Left renal cortex interstitium (tissue), 4 donors: ENCODE measurements around the gene TGOLN2. TPM values are rescaled to one million over a fixed set of nuclear protein-coding genes. Genes with fewer than 3 reads are reported as not detected.

Source experiments
- DNase-seq, 4 donors: peaks; one replicate each; pipeline ENCODE4 v3.0.0-alpha.2; 2013; ENCODE audit warnings: low read depth in 4 of 4, low spot score in 2 of 4, missing footprints in 1 of 4
- polyA plus RNA-seq, 4 donors: library from polyadenylated mRNA; unstranded; fragments of 120-200 nt; gene quantifications; one replicate each; pipeline ENCODE4 v1.2.1, GENCODE V29; 2013; ENCODE audit not compliant: insufficient read length in 4 of 4

The TGOLN2 gene
- polyA plus RNA-seq, 4 donors: 113 to 136 (median 127) TPM

- DNase-seq: no peak
Observed at GRCh38 chr2:85272357-85272756, 55.4 kb downstream of the TGOLN2 start.

- DNase-seq: no peak
Observed at GRCh38 chr2:85269959-85270358, 57.8 kb downstream of the TGOLN2 start.

Other genes with a start within 250 kb of the TGOLN2 start
- 10 to 100 TPM; 39.4 to 70.4 (median 57.1) TPM for gene TCF7L1, start 194.6 kb downstream of the TGOLN2 start, polyA plus RNA-seq
- 10 to 100 TPM; 17.5 to 27.8 (median 26.8) TPM for gene RETSAT, start 26.5 kb upstream of the TGOLN2 start, polyA plus RNA-seq
- gene ELMOD3, start 26.8 kb upstream of the TGOLN2 start, polyA plus RNA-seq: 10 to 100 TPM; 21.0 to 37.7 (median 30.0) TPM
- gene CAPG, start 82.4 kb upstream of the TGOLN2 start, polyA plus RNA-seq: 100 to 1,000 TPM in 3 of 4 donors, 10 to 100 TPM in 1; 94.7 to 144 (median 133) TPM
- 1 to 10 TPM in 2 of 4 donors, under 1 TPM in 2; 0.56 to 1.4 (median 0.95) TPM for gene SH2D6, start 90.7 kb upstream of the TGOLN2 start, polyA plus RNA-seq
- 100 to 1,000 TPM; 277 to 434 (median 344) TPM for gene MAT2A, start 211.2 kb upstream of the TGOLN2 start, polyA plus RNA-seq
- 10 to 100 TPM; 42.1 to 48.1 (median 43.3) TPM for gene GGCX, start 233.5 kb upstream of the TGOLN2 start, polyA plus RNA-seq
- 10 to 100 TPM; 86.5 to 99.5 (median 91.1) TPM for gene VAMP8, start 249.6 kb upstream of the TGOLN2 start, polyA plus RNA-seq